Regular cardiac myocyte (primary cell): ENCODE results near the gene FBXL13. TPM values are rescaled to one million over a fixed set of nuclear protein-coding genes. Genes with fewer than 3 reads are reported as not detected.

Experiments used
- total RNA-seq: library from RNA; depleted of rRNA; stranded (reverse); fragments of >200 nt; gene quantifications from 2 replicates; pipeline ENCODE4 v1.2.3, GENCODE V29; 2014

Gene FBXL13
- total RNA-seq: 0.96 and 3.7 TPM in 2 replicates

DNA sequence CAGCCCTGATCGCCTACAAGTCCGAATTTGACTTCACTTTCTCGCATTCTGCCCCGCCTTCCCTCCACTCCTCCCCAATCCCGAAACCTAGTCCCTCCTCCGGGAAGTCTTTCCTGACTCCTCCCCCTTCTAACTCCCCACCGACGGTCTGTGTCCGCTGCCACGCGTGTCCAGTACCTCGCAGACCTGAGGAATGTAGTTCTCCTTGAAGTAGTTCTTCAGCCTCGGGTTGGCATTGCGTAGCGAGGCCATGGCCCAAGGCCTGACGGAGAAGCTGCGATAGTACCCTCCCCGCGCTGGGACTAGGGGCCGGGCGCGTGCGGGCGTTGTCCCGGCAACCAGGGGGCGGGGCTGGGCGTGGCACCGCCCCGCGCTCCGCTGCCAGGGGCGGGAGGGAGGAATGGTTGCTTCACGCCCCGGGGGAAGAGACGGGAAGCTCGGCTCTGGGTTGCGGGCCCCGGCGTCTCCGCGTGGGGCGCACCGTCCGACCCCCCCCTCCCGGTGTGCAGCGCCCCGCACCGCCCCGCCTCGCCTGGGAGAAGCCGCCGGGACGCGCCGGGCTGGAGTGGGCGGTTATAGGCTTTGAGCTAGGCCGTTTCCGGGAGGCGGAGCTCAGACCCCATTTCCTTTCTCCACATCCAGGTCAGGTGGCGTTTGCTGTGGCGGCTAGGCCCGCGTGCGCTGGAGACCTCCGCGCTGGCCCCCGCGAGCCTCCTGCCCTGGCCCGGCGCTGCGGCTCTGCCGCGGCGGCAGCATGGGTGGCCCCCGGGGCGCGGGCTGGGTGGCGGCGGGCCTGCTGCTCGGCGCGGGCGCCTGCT lies at the start of gene FBXL13, which contains the start of gene ARMC10:
Gene FBXL13, minus strand, starts transcription at position 278 of the 818 bp plus-strand sequence.
Gene ARMC10, plus strand, starts transcription at position 622 of the 818 bp plus-strand sequence. Its CDS starts 133 bp downstream, at position 755.

DNA sequence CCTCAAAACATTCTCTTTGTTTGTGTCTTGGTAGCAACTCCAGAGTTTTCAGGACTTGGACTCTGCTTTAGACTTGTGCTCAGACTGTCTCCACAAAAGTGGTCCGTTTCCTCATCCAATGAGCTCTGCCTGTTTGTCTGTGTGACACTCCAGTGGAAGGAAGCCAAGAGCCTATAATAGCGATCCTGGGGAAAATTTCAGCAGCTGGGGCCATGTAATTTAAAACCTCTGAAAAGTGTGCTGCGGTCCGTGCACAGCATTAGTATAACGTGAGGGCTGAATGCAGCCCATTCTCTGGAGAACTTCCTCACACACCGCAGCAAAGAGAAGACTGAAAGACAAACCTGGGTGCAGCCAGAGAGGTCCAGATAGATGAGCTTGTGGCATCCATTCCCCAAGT lies 161.9 kb downstream of the FBXL13 start, which contains the start of gene LRRC17:
Gene LRRC17, plus strand, starts transcription at position 259 of the 400 bp plus-strand sequence. CDS start 20,914 bp downstream, outside the sequence.

Other genes with a start within 250 kb of the FBXL13 start
- gene LRRC17, start 161.8 kb downstream of the FBXL13 start, total RNA-seq: 70.0 and 147 TPM in 2 replicates
- 44.7 and 65.7 TPM in 2 replicates for gene ARMC10, start 344 bp upstream of the FBXL13 start, total RNA-seq
- gene NAPEPLD, start 74.3 kb upstream of the FBXL13 start, total RNA-seq: 11.9 and 12.7 TPM in 2 replicates
- 61.7 and 63.8 TPM in 2 replicates for gene PMPCB, start 222.6 kb upstream of the FBXL13 start, total RNA-seq